GM06990 (cell line): ENCODE measurements around the gene PSMD13.

Experiments
- DNase-seq: peaks from one replicate; pipeline ENCODE4 v3.0.0-alpha.2; 2011; ENCODE audit not compliant: insufficient read length; ENCODE audit errors: extremely low read depth
- H3K27me3 ChIP-seq: replicated peaks from 2 replicates; pipeline ENCODE4 v1.6.0; 2011; ENCODE audit warnings: low read length; ENCODE audit not compliant: control insufficient read depth, insufficient read depth
- H3K36me3 ChIP-seq: 2 replicates; pipeline ENCODE4 v1.5.1; 2011; ENCODE audit warnings: low read length; ENCODE audit not compliant: control insufficient read depth, insufficient read depth
- H3K4me3 ChIP-seq: replicated peaks from 2 replicates; pipeline ENCODE4 v1.5.1; 2011; ENCODE audit warnings: low read depth, mild to moderate bottlenecking, control low read depth, low read length
- TF ChIP-seq, protein P1 (sequence below): IDR thresholded peaks from 2 replicates; pipeline ENCODE4 v1.5.1; 2011; ENCODE audit warnings: low read length, control low read depth, mild to moderate bottlenecking, inconsistent platforms; ENCODE audit not compliant: insufficient read depth, poor library complexity, severe bottlenecking

PSMD13 gene

GRCh38 chr11:249062-249461, 12.3 kb downstream of the PSMD13 start:
- Histone ChIP-seq H3K36me3 (peaks cover 40% of the 10 kb centered on the region), H3K27me3 (no peaks in the 10 kb centered on the region), H3K4me3 (no peak overlapping the region)
- DNase-seq = no peak
- TF ChIP-seq, protein P1, sequence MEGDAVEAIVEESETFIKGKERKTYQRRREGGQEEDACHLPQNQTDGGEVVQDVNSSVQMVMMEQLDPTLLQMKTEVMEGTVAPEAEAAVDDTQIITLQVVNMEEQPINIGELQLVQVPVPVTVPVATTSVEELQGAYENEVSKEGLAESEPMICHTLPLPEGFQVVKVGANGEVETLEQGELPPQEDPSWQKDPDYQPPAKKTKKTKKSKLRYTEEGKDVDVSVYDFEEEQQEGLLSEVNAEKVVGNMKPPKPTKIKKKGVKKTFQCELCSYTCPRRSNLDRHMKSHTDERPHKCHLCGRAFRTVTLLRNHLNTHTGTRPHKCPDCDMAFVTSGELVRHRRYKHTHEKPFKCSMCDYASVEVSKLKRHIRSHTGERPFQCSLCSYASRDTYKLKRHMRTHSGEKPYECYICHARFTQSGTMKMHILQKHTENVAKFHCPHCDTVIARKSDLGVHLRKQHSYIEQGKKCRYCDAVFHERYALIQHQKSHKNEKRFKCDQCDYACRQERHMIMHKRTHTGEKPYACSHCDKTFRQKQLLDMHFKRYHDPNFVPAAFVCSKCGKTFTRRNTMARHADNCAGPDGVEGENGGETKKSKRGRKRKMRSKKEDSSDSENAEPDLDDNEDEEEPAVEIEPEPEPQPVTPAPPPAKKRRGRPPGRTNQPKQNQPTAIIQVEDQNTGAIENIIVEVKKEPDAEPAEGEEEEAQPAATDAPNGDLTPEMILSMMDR = no peak

- no peak overlapping the region for H3K4me3 ChIP-seq
- H3K27me3 ChIP-seq = no peaks in the 10 kb centered on the region
- H3K36me3 ChIP-seq = peaks cover 36% of the 10 kb centered on the region
- TF ChIP-seq, protein P1 = no peak
- no peak for DNase-seq
Measured at GRCh38 chr11:250274-250673, 13.5 kb downstream of the PSMD13 start.

DNA sequence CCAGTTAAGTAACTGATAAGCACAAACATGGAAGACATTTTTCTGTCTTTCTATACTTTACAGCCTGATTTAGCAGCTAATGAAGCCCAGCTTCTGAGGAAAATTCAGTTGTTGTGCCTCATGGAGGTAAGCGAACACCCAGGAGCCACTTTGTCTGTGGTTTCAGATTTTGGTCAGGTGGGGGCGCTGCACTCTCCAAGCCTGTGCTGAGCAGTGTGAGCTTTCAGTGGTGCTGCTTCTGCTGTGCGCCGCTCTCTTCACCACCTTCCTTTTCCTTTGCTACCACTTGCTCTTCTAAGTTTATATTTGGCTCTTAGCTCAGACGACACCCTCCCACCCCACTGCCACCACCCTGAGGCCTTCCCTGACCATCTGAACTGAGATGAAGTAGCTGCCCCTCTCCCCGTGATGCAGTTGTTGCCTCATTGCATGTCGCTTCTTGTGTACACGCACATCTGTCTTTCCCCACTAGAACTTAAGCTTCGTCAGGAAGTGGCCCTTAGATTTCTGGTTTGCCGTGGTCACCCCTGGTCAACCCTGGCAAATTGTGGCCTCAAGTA, 14.0 kb downstream of the PSMD13 start:
- TF ChIP-seq, protein P1 = peak; percentile 74
- DNase-seq = no peak
- Histone ChIP-seq H3K27me3 (no peaks in the 10 kb centered on the region), H3K36me3 (peaks cover 33% of the 10 kb centered on the region), H3K4me3 (no peak overlapping the region)

GRCh38 chr11:251550-251949, 14.8 kb downstream of the PSMD13 start:
- H3K36me3 ChIP-seq = peaks cover 32% of the 10 kb centered on the region

GRCh38 chr11:252666-253065, 15.9 kb downstream of the PSMD13 start:
- DNase-seq = no peak
- no peaks in the 10 kb centered on the region for H3K27me3 ChIP-seq
- peaks cover 32% of the 10 kb centered on the region for H3K36me3 ChIP-seq
- no peak overlapping the region for H3K4me3 ChIP-seq
- TF ChIP-seq, protein P1 = no peak

More at GRCh38 chr11:251550-251949, 14.8 kb downstream of the PSMD13 start:
- Histone ChIP-seq H3K27me3 (no peaks in the 10 kb centered on the region), H3K4me3 (no peak overlapping the region)
- TF ChIP-seq, protein P1 = no peak
- no peak for DNase-seq

GRCh38 chr11:253160-253885, 16.5 kb downstream of the PSMD13 start:
- TF ChIP-seq, protein P1 = no peak
- no peak for DNase-seq
- Histone ChIP-seq H3K36me3 (peaks cover 32% of the 10 kb centered on the region), H3K27me3 (no peaks in the 10 kb centered on the region), H3K4me3 (no peak overlapping the region)
